Rectal smooth muscle tissue (tissue), 1 donor: Measurements from ENCODE around the gene TJAP1.
A peak's percentile ranks its signal among the peaks of the same experiment; 100 is the strongest.

Experiments used
- H3K27ac ChIP-seq: one replicate; pipeline ENCODE4 v1.7.0; 2013; ENCODE audit warnings: low read depth, low read length, inconsistent platforms
- H3K27me3 ChIP-seq: one replicate; pipeline ENCODE4 v1.7.0; 2013; ENCODE audit warnings: low read length; ENCODE audit not compliant: control insufficient read depth, insufficient read depth
- H3K36me3 ChIP-seq: one replicate; pipeline ENCODE4 v1.7.0; 2013; ENCODE audit warnings: low read length; ENCODE audit not compliant: control insufficient read depth, insufficient read depth
- H3K4me1 ChIP-seq: one replicate; pipeline ENCODE4 v1.7.0; 2013; ENCODE audit warnings: low read length; ENCODE audit not compliant: control insufficient read depth, insufficient read depth
- H3K4me3 ChIP-seq: one replicate; pipeline ENCODE4 v1.7.0; 2013; ENCODE audit warnings: low read length
- H3K9ac ChIP-seq: one replicate; pipeline ENCODE4 v1.7.0; 2013; ENCODE audit warnings: low read length

Gene TJAP1

DNA sequence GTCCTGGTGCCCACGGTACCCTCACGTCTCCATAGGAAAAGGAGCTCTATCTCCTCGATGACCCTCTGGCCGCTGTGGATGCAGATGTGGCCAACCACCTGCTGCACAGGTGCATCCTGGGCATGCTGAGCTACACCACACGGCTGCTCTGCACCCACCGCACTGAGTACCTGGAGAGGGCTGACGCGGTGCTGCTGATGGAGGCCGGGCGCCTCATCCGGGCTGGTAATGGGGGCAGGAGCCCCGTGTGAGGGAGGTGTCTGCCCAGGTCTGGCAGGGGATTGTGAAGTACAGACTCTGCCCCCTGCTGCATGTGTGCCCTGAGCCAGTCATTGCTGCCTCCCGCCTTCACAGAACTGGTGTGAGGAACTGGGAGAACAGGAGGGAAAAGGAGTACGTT, 34.4 kb upstream of the TJAP1 start:
- Histone ChIP-seq H3K27me3 (no peaks in the 10 kb centered on the region), H3K36me3 (peaks cover 12% of the 10 kb centered on the region), H3K27ac (no peak overlapping the region), H3K9ac (no peak overlapping the region), H3K4me3 (no peak overlapping the region), H3K4me1 (no peaks in the 10 kb centered on the region)

DNA sequence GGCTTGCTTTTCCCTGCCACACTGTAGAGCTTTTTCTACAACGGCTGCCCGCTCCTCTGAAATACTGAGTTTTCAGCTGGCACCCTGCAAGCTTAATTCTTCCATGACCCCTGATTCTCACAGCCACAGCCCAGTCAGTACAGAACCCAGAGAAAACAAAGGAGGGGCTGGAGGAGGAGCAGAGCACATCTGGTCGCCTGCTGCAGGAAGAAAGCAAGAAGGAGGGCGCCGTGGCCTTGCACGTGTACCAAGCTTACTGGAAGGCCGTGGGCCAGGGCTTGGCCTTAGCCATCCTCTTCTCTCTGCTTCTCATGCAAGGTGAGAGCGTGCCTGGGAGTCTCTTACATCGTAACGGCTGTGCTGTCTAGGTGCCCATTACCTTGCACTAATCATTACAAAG, 33.3 kb upstream of the TJAP1 start:
- Histone ChIP-seq H3K4me1 (no peaks in the 10 kb centered on the region), H3K27ac (no peak overlapping the region), H3K36me3 (peaks cover 17% of the 10 kb centered on the region), H3K27me3 (no peaks in the 10 kb centered on the region), H3K4me3 (no peak overlapping the region), H3K9ac (no peak overlapping the region)

DNA sequence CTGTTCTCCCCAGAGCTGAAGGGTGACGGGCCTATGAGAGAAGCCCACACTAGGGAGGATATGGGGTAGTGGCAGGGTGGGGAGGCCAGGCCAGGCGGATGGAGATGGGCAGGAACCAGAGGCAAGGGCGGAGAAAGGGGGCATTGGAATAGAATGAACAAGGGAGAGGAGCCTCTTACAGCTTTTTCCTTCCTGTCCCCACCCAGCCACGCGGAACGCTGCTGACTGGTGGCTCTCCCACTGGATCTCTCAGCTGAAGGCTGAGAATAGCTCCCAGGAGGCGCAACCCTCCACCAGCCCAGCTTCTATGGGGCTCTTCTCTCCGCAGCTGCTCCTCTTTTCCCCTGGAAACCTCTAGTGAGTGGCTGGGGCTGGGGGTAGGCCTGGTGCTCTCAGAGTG, 32.8 kb upstream of the TJAP1 start:
- Histone ChIP-seq H3K27me3 (no peaks in the 10 kb centered on the region), H3K36me3 (peaks cover 18% of the 10 kb centered on the region), H3K27ac (no peak overlapping the region), H3K4me3 (no peak overlapping the region), H3K4me1 (no peaks in the 10 kb centered on the region), H3K9ac (no peak overlapping the region)

DNA sequence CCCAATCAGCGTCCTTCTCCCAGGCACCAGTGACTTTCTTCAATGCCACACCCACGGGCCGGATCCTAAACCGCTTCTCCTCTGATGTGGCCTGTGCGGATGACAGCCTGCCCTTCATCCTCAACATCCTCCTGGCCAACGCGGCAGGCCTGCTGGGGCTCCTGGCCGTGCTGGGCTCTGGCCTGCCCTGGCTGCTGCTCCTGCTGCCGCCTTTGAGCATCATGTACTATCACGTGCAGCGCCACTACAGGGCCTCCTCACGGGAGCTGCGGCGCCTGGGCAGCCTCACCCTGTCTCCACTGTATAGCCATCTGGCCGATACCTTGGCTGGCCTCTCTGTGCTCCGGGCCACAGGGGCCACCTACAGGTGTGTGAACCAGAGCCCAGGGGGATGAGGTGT, 31.8 kb upstream of the TJAP1 start:
- no peak overlapping the region for H3K27ac ChIP-seq
- peaks cover 21% of the 10 kb centered on the region for H3K36me3 ChIP-seq
- H3K9ac ChIP-seq = no peak overlapping the region
- no peaks in the 10 kb centered on the region for H3K4me1 ChIP-seq
- no peak overlapping the region for H3K4me3 ChIP-seq
- H3K27me3 ChIP-seq = no peaks in the 10 kb centered on the region

DNA sequence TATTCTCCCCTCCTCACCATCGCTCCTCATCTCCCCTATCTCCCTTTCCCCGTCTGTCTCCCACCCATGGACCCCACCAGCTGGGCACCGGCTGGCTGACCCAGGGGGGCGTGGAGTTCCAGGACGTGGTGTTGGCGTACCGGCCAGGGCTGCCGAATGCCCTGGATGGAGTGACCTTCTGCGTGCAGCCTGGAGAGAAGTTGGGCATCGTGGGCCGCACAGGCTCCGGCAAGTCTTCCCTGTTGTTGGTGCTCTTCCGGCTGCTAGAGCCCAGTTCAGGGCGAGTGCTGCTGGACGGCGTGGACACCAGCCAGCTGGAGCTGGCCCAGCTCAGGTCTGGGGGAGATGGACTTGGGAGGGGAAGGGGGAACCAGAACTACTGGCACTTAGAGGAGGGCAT, 29.8 kb upstream of the TJAP1 start:
- Histone ChIP-seq H3K4me3 (no peak overlapping the region), H3K4me1 (no peaks in the 10 kb centered on the region), H3K36me3 (peaks cover 24% of the 10 kb centered on the region), H3K9ac (no peak overlapping the region), H3K27ac (no peak overlapping the region), H3K27me3 (no peaks in the 10 kb centered on the region)

DNA sequence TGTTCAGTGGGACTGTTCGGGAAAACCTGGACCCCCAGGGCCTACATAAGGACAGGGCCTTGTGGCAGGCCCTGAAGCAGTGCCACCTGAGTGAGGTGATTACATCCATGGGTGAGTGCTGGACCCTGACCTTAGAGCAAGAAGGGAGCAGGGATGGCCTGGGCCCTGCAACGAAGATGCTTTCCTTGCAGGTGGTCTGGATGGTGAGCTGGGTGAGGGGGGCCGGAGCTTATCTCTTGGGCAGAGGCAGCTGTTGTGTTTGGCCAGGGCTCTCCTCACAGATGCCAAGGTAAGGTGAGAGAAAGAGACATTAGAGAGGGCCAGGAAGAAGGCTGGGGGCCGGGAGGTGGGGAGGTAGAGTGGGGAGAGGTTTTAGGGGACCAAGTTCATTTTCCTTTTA, 28.5 kb upstream of the TJAP1 start:
- Histone ChIP-seq H3K27me3 (no peaks in the 10 kb centered on the region), H3K4me1 (no peaks in the 10 kb centered on the region), H3K36me3 (peaks cover 24% of the 10 kb centered on the region), H3K4me3 (no peak overlapping the region), H3K9ac (no peak overlapping the region), H3K27ac (no peak overlapping the region)

DNA sequence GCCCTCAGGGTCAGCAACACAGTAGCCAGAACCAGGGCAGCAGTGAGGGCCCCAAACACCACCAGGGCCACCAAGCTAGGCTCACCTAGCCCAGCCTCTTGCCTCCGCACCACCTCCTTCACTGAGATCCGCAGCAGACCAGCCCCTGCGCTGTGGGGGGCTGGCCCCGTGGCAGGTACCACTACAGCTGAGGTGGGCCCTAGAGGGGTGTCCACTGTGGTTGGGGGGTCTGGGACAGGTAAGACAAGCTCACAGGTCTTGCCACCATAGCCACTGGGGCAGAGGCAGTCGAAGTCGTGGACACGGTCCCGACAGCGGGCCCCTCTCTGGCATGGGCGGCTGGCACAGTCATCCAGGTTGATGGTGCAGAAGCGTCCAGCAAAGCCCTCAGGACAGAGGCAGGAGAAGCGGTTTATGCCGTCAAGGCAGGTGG, 26.7 kb upstream of the TJAP1 start:
- Histone ChIP-seq H3K27me3 (no peaks in the 10 kb centered on the region), H3K4me3 (no peak overlapping the region), H3K9ac (no peak overlapping the region), H3K36me3 (peaks cover 18% of the 10 kb centered on the region), H3K27ac (no peak overlapping the region), H3K4me1 (peaks cover 2% of the 10 kb centered on the region)

DNA sequence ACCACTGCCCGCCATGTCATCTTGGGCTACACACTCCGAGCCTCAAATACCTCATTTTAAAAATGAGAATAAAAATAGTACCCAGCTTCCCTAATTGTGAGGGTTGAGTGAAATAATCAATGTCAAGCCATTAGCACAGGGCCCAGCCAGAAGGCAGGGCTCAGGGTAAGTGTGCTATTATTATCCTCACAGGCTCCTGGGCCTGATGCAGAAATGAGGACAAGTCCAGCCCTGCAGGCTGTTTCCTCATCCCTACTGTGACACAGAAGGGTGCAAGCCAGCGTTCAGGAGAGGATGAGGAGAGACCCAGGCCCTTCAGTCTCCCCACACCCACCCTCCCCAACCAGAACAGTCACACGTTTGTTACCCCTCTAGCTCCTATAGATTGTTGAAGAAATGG, 26.0 kb upstream of the TJAP1 start:
- Histone ChIP-seq H3K4me3 (no peak overlapping the region), H3K36me3 (peaks cover 15% of the 10 kb centered on the region), H3K27ac (no peak overlapping the region)

DNA sequence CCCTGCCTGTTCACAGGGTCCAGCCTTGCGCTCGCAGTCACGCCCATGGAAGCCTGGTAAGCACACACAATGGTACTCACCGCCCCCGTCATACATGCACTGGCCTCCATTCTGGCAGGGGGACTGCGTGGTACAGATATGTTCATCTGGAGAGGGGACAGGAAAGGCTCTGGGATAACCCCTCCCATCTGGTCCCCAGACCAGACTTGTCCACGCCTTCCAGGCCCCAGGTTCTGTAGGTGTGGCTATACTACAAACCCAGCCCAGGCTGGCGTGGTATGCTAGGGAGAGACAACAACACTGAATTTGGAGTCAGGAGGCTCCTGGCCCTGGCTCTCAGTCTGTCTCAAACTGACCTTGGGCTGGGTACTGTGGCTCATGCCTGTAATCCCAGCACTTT, 25.4 kb upstream of the TJAP1 start:
- H3K27ac ChIP-seq = no peak overlapping the region
- no peak overlapping the region for H3K4me3 ChIP-seq
- H3K36me3 ChIP-seq = peaks cover 15% of the 10 kb centered on the region
- no peak overlapping the region for H3K9ac ChIP-seq
- H3K4me1 ChIP-seq = peaks cover 3% of the 10 kb centered on the region
- H3K27me3 ChIP-seq = no peaks in the 10 kb centered on the region

More for the DNA sequence above, 26.0 kb upstream of the TJAP1 start:
- Histone ChIP-seq H3K9ac (no peak overlapping the region), H3K4me1 (peaks cover 3% of the 10 kb centered on the region), H3K27me3 (no peaks in the 10 kb centered on the region)

DNA sequence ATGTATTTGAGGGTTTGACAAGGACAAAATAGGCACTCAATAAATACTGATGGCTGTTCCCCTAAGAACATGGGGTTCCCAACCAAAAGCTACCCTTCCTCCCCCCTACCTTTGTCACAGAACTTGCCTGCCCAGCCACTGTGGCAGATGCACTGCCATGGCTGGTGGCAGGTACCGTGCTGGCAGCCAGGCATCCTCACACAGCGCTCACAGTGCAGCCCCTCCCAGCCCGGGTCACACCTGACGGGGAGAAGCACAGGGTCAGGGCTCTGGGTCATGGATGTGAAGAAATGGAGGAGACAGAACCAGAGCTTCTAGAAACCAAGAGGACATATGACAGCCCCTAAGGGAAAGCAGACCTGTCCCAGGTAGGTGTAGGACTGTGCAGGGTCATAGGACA, 24.5 kb upstream of the TJAP1 start:
- no peak overlapping the region for H3K27ac ChIP-seq
- peaks cover 3% of the 10 kb centered on the region for H3K4me1 ChIP-seq
- peaks cover 13% of the 10 kb centered on the region for H3K36me3 ChIP-seq
- H3K9ac ChIP-seq = no peak overlapping the region
- no peaks in the 10 kb centered on the region for H3K27me3 ChIP-seq
- no peak overlapping the region for H3K4me3 ChIP-seq

DNA sequence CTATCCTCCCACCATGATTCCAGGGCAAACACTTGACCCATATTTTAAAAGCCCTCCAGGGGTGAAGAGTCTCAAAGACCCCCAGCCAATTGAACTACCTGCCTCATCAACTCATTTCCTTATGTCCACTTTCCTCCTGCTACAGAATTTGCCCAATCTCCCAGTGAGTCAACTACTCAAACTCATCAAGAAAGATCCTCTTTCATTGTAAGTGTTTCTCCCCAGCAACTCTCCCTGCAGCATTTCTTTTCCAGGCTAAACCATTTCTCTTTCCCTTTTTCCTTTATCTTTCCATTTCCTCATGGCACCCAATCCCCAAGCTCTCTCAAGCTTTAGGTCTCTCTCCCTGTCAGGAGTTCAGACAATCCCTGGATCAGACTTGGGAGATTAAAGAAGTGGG, 23.5 kb upstream of the TJAP1 start:
- Histone ChIP-seq H3K4me3 (no peak overlapping the region), H3K9ac (no peak overlapping the region), H3K4me1 (peaks cover 3% of the 10 kb centered on the region), H3K36me3 (peaks cover 8% of the 10 kb centered on the region), H3K27me3 (no peaks in the 10 kb centered on the region), H3K27ac (no peak overlapping the region)

DNA sequence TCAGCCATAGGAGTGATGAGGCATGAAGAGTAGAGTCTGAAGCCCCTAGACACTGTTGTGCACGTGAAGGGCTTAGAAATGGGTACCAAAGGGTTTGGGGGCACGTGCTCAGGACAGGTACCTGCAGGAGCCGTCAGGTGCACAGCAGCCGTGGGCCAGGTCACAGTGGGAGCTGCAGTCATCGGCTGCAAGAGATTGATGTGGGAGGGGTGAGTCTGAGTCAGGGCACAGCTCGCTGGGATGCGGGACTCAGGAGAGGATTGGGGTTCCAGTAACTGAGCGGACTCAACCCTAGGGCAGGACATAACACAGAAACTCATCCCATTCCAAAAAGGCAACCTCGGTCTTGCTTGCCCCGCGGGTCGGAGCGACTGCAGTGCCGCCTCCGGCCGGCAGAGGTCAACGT, 23.1 kb upstream of the TJAP1 start:
- H3K9ac ChIP-seq = no peak overlapping the region
- H3K4me1 ChIP-seq = peaks cover 3% of the 10 kb centered on the region
- peaks cover 7% of the 10 kb centered on the region for H3K36me3 ChIP-seq
- H3K27ac ChIP-seq = no peak overlapping the region
- H3K27me3 ChIP-seq = no peaks in the 10 kb centered on the region
- H3K4me3 ChIP-seq = peak overlapping the region; percentile 70

DNA sequence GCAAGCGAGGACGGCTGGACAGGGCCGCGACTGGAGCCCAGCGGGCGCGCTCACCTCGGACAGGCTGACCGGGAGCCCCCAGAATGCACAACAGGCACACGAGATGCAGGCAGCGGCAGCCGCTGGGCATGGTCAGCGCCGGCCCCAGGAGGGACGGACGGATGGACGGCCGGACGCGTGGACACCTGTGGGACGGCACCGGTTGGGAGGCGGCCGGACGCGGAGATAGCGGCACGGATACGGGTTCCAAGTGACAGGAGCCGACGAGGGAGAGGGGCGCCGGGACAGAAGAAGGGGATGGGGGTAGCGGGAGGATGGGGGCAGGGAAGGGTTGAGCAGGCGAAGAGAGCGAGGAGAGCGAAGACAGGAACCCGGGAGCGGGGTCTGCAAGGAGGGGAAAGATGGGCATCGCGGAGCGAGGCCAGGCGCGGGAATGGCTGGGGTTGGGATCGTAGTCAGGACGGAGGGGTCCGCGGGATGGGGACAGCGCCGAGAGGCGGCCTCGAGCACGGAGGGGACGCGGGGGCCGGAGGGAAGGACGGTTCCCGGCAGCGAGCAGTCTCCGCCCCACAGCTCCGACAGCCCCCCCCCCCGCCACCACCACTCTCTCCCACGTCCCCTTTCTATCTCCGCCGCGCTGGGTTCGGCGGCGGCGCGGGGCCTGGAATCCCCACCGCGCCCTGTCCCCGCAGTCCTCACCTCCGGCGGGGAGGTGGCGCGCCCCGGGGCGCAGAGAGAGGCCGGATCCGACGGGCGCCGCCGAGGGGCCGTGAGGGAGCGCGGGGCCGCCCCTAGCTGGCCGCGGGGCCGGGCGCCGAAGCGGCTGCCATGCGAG, 22.5 kb upstream of the TJAP1 start:
- no peaks in the 10 kb centered on the region for H3K27me3 ChIP-seq
- H3K27ac ChIP-seq = no peak overlapping the region
- H3K4me1 ChIP-seq = peaks cover 3% of the 10 kb centered on the region
- H3K4me3 ChIP-seq = peak overlapping the region; percentile 70
- peaks cover 3% of the 10 kb centered on the region for H3K36me3 ChIP-seq
- H3K9ac ChIP-seq = no peak overlapping the region
